ENCODE measurements around the gene TMEM140. TPM values are rescaled to one million over a fixed set of nuclear protein-coding genes. Genes with fewer than 3 reads are reported as not detected.

Gene TMEM140
- total RNA-seq, 4 donors from 2014 or later: 12.8 to 33.1 (median 14.3) TPM

DNA sequence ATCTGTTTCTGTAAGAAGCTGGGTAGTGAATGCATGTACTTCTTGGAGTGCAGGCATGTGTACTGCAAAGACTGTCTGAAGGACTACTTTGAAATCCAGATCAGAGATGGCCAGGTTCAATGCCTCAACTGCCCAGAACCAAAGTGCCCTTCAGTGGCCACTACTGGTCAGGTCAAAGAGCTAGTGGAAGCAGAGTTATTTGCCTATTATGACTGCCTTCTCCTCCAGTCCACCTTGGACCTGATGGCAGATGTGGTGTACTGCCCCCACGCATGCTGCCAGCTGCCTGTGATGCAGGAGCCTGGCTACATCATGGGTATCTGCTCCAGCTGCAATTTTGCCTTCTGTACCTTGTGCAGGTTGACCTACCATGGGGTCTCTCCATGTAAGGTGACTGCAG lies 18.9 kb upstream of the TMEM140 start:
- Histone ChIP-seq H3K36me3 (no peaks in the 10 kb centered on the region), H3K4me3 (replicated peaks in 1 of 3) (no peak overlapping the region), H3K4me1 (no peaks in the 10 kb centered on the region), H3K9me3 (no peaks in the 10 kb centered on the region), H3K27ac (no peak overlapping the region), H3K27me3 (no peaks in the 10 kb centered on the region)
- WGBS, 2 donors: 94 to 100% methylated on average over 1 of the region's 1 CpG
- intact Hi-C loops (cut with DNase I): no loop called here
- no peak for DNase-seq
- TF ChIP-seq, protein P1, sequence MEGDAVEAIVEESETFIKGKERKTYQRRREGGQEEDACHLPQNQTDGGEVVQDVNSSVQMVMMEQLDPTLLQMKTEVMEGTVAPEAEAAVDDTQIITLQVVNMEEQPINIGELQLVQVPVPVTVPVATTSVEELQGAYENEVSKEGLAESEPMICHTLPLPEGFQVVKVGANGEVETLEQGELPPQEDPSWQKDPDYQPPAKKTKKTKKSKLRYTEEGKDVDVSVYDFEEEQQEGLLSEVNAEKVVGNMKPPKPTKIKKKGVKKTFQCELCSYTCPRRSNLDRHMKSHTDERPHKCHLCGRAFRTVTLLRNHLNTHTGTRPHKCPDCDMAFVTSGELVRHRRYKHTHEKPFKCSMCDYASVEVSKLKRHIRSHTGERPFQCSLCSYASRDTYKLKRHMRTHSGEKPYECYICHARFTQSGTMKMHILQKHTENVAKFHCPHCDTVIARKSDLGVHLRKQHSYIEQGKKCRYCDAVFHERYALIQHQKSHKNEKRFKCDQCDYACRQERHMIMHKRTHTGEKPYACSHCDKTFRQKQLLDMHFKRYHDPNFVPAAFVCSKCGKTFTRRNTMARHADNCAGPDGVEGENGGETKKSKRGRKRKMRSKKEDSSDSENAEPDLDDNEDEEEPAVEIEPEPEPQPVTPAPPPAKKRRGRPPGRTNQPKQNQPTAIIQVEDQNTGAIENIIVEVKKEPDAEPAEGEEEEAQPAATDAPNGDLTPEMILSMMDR (IDR thresholded peaks at IDR 0.05): no peak
- no peak for TF ChIP-seq POLR2A (IDR thresholded peaks at IDR 0.05)

DNA sequence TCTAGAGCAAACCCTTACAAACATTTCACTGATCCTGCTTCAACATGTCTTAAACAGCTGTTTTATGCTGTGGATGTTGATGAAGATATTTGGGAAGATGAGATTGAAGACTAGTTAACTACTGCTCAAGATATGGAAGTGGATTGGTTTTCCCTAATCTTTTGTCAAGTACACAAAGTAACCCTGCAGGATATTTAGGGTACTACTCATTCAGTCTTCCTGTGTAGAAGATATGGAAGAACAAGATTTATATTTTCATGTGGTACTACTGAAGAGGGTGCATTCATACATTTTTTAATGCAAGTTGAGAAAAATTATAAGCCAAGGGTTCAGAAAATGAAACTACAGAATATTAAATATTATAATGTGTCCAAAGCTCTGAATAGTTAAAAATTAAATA lies 18.3 kb upstream of the TMEM140 start:
- H3K27me3 ChIP-seq: no peaks in the 10 kb centered on the region
- TF ChIP-seq, protein P1 (IDR thresholded peaks at IDR 0.05): no peak
- TF ChIP-seq POLR2A (IDR thresholded peaks at IDR 0.05): no peak
- no peak overlapping the region for H3K4me3 ChIP-seq (replicated peaks in 1 of 3)
- no peaks in the 10 kb centered on the region for H3K4me1 ChIP-seq
- intact Hi-C loops (cut with DNase I): no loop called here
- no peaks in the 10 kb centered on the region for H3K9me3 ChIP-seq
- H3K36me3 ChIP-seq: no peaks in the 10 kb centered on the region
- H3K27ac ChIP-seq: no peak overlapping the region
- no peak for DNase-seq

DNA sequence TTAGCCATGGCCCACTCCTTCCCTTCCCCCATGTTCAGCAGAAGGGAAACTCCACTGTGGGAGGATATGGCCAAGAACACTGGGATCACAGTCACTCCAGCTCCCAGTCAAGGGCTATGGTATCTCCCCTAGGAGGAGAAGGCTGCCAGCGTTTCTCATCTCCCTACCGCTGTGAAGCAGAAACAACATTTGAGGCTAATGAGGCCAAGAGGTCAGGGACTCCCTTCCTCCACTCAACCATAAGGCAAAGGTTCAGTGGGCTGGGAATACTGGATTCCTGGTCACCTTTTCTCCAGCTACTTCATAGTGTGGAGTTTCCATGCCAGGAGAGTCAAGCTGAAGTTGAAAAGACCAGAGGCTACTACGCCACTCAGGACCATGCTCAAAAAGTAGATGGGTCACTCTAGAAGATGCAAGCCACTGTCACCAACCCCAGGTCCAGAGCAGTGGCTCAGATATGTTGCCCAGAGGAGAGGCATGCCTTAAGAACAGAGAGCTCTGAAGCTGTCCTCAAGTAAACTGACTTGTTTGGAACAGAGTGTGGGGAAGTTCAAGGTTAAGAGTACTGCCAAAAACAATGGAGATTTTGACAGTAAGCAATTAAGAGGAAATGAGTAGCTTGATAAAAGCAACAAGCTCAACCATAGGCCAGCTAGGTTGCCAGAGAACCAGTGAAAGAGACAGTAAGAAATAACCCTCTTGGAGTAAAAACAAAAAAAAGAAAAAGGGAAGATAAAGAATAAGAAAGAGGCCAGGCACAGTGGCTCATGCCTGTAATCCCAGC lies 3.8 kb upstream of the TMEM140 start:
- Histone ChIP-seq H3K27ac (no peak overlapping the region), H3K9me3 (no peaks in the 10 kb centered on the region), H3K4me1 (no peaks in the 10 kb centered on the region)

DNA sequence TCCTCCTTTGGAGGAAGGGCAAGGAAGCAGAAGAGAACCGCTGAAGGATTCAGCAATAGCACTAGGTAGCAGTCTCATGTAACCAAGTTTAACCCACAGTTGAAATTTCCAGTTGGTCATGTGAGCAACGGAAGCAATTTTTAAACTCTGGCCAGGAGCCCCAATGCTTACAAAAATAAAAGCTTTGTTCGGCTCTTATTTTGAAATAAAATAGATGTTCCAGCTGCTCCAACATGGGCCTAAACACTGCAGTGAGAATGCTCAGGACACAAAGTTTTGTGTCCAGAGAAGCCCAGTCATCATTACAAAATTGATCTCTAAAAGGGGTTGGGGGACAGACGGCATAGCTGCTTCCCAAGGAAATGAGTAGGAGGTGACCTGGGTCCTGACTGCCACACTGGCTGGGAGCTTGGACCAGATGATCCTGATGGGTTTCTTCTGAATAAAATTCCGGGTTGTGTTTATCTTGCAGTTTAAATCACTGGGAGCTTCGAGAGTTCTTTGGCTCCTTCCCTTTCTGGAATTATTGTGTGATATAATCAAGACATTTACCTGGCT lies 452 bp upstream of the TMEM140 start:
- 28 to 40% methylated on average over 6 of the region's 6 CpGs for WGBS, 2 donors
- DNase-seq: no peak

More for the DNA sequence above, 3.8 kb upstream of the TMEM140 start:
- no peaks in the 10 kb centered on the region for H3K27me3 ChIP-seq
- no peak overlapping the region for H3K4me3 ChIP-seq (replicated peaks in 1 of 3)
- intact Hi-C loops (cut with DNase I): no loop called here
- H3K36me3 ChIP-seq: no peaks in the 10 kb centered on the region
- no peak for TF ChIP-seq POLR2A (IDR thresholded peaks at IDR 0.05)
- TF ChIP-seq, protein P1 (IDR thresholded peaks at IDR 0.05): no peak
- DNase-seq: no peak
- 44 to 62% methylated on average over 3 of the region's 3 CpGs for WGBS, 2 donors

DNA sequence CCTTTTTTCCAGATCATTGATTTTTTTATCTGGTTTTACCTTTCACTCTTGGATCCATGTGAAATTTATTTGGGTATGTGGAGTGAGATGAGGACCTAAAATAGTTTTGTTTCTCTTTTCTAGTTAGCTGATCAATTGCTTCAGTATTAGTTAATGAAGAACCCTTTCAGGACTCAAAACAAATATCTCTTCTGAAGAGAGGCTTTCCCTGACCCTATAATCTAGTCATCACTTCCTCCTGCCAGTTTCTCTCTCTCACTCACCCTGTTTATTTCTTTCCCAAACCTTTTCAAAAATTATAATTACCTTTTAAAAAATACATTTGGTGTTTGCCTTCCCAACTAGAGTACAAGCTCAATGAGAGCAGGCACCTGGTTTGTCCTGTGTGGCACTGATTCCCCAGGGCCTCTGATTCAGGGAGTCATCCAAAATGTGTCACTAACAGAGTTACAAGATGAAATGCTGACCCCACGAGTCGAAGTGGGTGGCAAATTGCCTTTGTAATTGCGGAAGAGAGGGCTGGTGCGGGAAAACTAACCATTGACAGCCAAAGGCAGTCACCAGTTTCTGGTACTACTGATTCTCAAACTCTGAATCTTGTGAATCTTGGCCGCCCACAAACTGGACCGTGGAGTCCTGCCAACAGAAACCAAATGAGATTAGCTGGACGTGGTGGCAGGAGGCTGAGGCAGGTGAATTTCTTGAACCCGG lies 2.4 kb downstream of the TMEM140 start:
- Histone ChIP-seq H3K9me3 (no peaks in the 10 kb centered on the region), H3K4me1 (no peaks in the 10 kb centered on the region), H3K36me3 (no peaks in the 10 kb centered on the region), H3K4me3 (replicated peaks in 1 of 3) (no peak overlapping the region), H3K27me3 (no peaks in the 10 kb centered on the region), H3K27ac (peak overlapping the region; percentile 37 to 96 (median 78))
- intact Hi-C loops (cut with DNase I): no loop called here
- TF ChIP-seq, protein P1 (IDR thresholded peaks at IDR 0.05): no peak
- TF ChIP-seq POLR2A (IDR thresholded peaks at IDR 0.05): peak in 1 of 2 donors; percentile 11
- 65 to 75% methylated on average over 8 of the region's 8 CpGs for WGBS, 2 donors
- DNase-seq: no peak

More for the DNA sequence above, 452 bp upstream of the TMEM140 start:
- TF ChIP-seq POLR2A (IDR thresholded peaks at IDR 0.05): no peak
- Histone ChIP-seq H3K27me3 (no peaks in the 10 kb centered on the region), H3K27ac (peak overlapping the region; percentile 78 to 96 (median 90)), H3K4me1 (no peaks in the 10 kb centered on the region), H3K4me3 (replicated peaks in 1 of 3) (peak overlapping the region in 1 of 3 donors; percentile 20), H3K9me3 (no peaks in the 10 kb centered on the region), H3K36me3 (no peaks in the 10 kb centered on the region)
- intact Hi-C loops (cut with DNase I): no loop called here
